ENCODE data around the gene CDK13. TPM values are rescaled to one million over a fixed set of nuclear protein-coding genes. Genes with fewer than 3 reads are reported as not detected.

Gene CDK13
- total RNA-seq, 1 donor from 2014 or later = 46.5 TPM

DNA sequence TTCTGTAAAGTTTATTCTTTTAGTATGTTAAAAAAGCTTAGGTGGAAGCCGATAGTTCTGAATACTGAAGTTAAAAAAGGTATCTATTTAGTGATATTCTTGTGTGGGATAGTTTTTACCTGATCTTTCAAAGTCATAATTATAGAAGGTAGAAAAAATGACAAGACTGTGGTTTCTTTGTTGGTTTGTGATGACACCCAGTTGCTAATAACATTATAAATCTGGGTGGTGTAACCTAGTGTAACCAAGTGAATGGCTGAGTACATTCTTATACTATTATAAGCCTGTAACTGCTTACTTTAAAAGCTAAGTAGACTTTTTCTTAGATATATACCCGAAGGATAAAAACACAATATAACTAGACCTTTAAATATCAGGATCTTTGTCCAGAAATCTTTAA, 2.3 kb downstream of the CDK13 start:
- peak overlapping the region; percentile 94 for H3K4me3 Mint-ChIP-seq

GRCh38 chr7:39952803-39953202, 2.7 kb downstream of the CDK13 start:
- H3K36me3 Mint-ChIP-seq (ENCODE audit: low read depth) = peaks cover 23% of the 10 kb centered on the region
- no peaks in the 10 kb centered on the region for H3K9me3 Mint-ChIP-seq
- DNase-seq (ENCODE audit: low spot score) = no peak
- H3K27me3 Mint-ChIP-seq (ENCODE audit: insufficient read depth) = peaks cover 4% of the 10 kb centered on the region
- peak overlapping the region; percentile 94 for H3K4me3 Mint-ChIP-seq
- H3K27ac Mint-ChIP-seq = peak overlapping the region; percentile 57
- H3K4me1 Mint-ChIP-seq (ENCODE audit: low read depth) = peaks cover 70% of the 10 kb centered on the region
- intact Hi-C loops (cut with micrococcal nuclease) = loop anchor here (2.0 to 10.0 kb wide), 3 partner anchors 26 to 1508 kb away; no protein-coding TSS in a partner anchor

More for the DNA sequence above, 2.3 kb downstream of the CDK13 start:
- Mint-ChIP-seq H3K36me3 (ENCODE audit: low read depth) (peaks cover 23% of the 10 kb centered on the region), H3K9me3 (no peaks in the 10 kb centered on the region), H3K27ac (peak overlapping the region; percentile 93), H3K4me1 (ENCODE audit: low read depth) (peaks cover 70% of the 10 kb centered on the region), H3K27me3 (ENCODE audit: insufficient read depth) (peaks cover 4% of the 10 kb centered on the region)
- intact Hi-C loops (cut with micrococcal nuclease) = loop anchor here (2.0 to 10.0 kb wide), 3 partner anchors 26 to 1508 kb away; no protein-coding TSS in a partner anchor
- no peak for DNase-seq (ENCODE audit: low spot score)

- Mint-ChIP-seq H3K27ac (no peak overlapping the region), H3K4me3 (peak overlapping the region; percentile 27), H3K27me3 (ENCODE audit: insufficient read depth) (no peaks in the 10 kb centered on the region), H3K9me3 (no peaks in the 10 kb centered on the region), H3K36me3 (ENCODE audit: low read depth) (peaks cover 23% of the 10 kb centered on the region), H3K4me1 (ENCODE audit: low read depth) (peaks cover 62% of the 10 kb centered on the region)
- intact Hi-C loops (cut with micrococcal nuclease) = loop anchor here (10.0 kb wide), 1 partner anchor 1510 kb away; no protein-coding TSS in a partner anchor
- DNase-seq (ENCODE audit: low spot score) = no peak
These were observed 4.6 kb downstream of the CDK13 start for GRCh38 chr7:39954694-39955093.

DNA sequence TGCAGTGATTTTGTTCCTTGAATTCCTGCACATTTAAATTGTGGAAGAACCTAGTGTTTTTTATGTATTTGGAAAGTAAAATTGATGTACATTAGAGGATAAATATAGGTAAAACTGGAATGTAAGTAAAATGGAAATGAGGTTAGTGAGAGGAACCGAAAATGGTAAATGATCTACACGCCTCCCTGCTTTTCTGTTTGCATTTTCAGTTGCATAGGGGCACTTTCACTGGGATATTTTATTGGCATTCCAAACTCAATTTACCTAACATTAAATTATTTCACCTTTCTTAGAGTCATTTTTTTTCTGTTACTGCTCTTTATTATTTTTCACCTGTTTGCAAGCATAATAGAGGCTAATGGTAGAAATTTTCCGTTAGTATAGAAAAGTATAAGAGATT, 8.0 kb downstream of the CDK13 start:
- intact Hi-C loops (cut with micrococcal nuclease) = loop anchor here (10.0 kb wide), 1 partner anchor 1513 kb away; no protein-coding TSS in a partner anchor
- DNase-seq (ENCODE audit: low spot score) = no peak
- Mint-ChIP-seq H3K27ac (no peak overlapping the region), H3K36me3 (ENCODE audit: low read depth) (peaks cover 22% of the 10 kb centered on the region), H3K4me3 (no peak overlapping the region), H3K9me3 (peaks cover 10% of the 10 kb centered on the region), H3K4me1 (ENCODE audit: low read depth) (peaks cover 49% of the 10 kb centered on the region), H3K27me3 (ENCODE audit: insufficient read depth) (no peaks in the 10 kb centered on the region)

DNA sequence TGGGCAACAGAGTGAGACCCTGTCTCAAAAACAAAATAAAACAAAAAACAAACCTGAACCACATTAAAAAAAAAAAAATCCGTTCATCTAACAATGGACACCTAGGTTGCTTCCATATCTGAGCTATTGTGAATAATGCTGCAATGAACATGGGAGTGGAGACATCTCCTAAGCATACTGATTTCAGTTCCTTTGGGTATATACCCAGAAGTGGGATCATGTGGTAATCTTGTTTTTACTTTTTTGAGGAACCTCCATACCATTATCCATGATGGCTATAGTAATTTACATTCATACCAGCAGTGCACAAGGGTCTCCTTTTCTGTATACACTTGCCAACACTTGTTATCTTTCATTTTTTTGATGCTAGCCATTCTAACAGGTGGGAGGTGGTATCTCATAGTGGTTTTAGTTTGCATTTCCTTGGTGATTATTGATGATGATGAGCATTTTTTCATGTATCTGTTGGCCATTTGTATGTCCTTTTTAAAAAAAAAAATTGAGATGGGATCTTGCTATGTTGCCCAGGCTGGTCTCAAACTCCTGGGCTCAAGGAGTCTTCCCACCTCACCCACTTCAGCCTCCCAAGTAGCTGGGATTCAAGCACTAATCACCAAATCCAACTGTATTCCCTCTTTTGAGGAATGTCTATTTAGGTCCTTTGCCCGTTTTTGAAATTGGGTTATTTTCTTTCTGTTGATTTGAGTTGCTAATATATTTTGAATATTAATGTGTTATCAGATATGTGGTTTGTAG, 17.5 kb downstream of the CDK13 start:
- intact Hi-C loops (cut with micrococcal nuclease) = no loop called here
- Mint-ChIP-seq H3K36me3 (ENCODE audit: low read depth) (peaks cover 10% of the 10 kb centered on the region), H3K4me1 (ENCODE audit: low read depth) (peaks cover 30% of the 10 kb centered on the region), H3K9me3 (peaks cover under 1% of the 10 kb centered on the region), H3K27ac (no peak overlapping the region), H3K4me3 (no peak overlapping the region), H3K27me3 (ENCODE audit: insufficient read depth) (no peaks in the 10 kb centered on the region)
- DNase-seq (ENCODE audit: low spot score) = no peak

- no peaks in the 10 kb centered on the region for H3K27me3 Mint-ChIP-seq (ENCODE audit: insufficient read depth)
- H3K36me3 Mint-ChIP-seq (ENCODE audit: low read depth) = peaks cover 9% of the 10 kb centered on the region
- H3K27ac Mint-ChIP-seq = no peak overlapping the region
- H3K4me3 Mint-ChIP-seq = no peak overlapping the region
- H3K9me3 Mint-ChIP-seq = no peaks in the 10 kb centered on the region
- peaks cover 27% of the 10 kb centered on the region for H3K4me1 Mint-ChIP-seq (ENCODE audit: low read depth)
- intact Hi-C loops (cut with micrococcal nuclease) = no loop called here
- DNase-seq (ENCODE audit: low spot score) = no peak
These were observed 19.4 kb downstream of the CDK13 start for GRCh38 chr7:39969431-39969830.

DNA sequence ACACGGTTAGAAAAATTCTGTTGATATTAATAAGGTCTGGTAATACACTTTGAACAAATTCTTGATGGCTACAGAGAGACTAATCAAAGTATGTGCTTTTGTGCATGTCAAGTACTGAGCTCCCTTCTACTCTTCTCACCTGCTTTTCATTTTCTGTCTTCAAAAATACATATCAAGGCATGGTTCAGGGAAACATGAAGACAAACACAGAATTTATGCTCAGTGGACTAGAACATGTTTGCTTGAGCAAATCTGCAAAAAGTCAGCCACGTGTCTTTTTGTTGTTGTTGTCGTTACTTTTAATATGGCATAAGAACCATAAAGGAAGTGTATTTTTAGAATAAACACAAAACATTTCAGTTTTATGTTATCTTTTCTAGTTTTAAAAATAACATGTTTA, 21.9 kb downstream of the CDK13 start:
- Mint-ChIP-seq H3K4me3 (no peak overlapping the region), H3K36me3 (ENCODE audit: low read depth) (peaks cover 3% of the 10 kb centered on the region), H3K27ac (no peak overlapping the region), H3K4me1 (ENCODE audit: low read depth) (peaks cover 15% of the 10 kb centered on the region), H3K9me3 (no peaks in the 10 kb centered on the region), H3K27me3 (ENCODE audit: insufficient read depth) (no peaks in the 10 kb centered on the region)
- intact Hi-C loops (cut with micrococcal nuclease) = no loop called here
- DNase-seq (ENCODE audit: low spot score) = no peak

GRCh38 chr7:39973801-39974200, 23.7 kb downstream of the CDK13 start:
- intact Hi-C loops (cut with micrococcal nuclease) = no loop called here
- DNase-seq (ENCODE audit: low spot score) = no peak
- Mint-ChIP-seq H3K27ac (no peak overlapping the region), H3K4me3 (no peak overlapping the region), H3K27me3 (ENCODE audit: insufficient read depth) (no peaks in the 10 kb centered on the region), H3K36me3 (ENCODE audit: low read depth) (peaks cover 3% of the 10 kb centered on the region), H3K9me3 (no peaks in the 10 kb centered on the region), H3K4me1 (ENCODE audit: low read depth) (peaks cover 15% of the 10 kb centered on the region)

DNA sequence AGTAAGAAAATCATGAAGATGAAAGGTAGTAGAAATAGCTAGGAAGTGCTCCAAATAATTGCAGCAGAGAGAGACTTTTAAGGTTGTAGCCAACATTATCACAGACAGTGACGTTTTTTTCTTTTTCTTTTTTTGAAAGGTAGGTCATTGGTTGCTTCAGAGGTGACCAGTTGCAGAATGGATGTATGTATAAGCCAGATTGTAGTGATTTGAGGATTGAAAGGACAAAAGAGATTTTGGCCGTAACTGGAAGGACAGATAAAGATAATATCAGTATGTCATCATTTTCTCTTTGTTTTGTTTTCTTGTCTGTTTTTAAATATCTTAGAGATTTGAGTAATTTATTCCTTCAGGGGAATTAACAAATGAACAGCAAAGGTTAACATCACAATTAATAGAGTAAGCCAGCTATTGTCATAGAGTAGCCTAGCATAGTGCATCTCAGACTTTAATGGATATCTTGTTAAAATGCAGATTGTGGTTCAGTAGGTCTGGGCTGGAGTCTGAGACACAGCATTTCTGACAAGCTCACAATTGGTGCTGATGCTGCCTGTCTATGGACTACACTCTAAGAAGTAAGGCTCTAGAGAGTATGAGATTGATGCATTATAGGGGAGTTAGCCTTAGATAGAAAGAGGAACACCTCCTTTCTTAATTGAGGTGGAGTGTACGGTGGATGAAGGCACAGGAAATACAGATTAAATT, 28.3 kb downstream of the CDK13 start:
- intact Hi-C loops (cut with micrococcal nuclease) = loop anchor here (2.0 kb wide), 1 partner anchor 26 kb away; no protein-coding TSS in a partner anchor
- Mint-ChIP-seq H3K27ac (no peak overlapping the region), H3K4me1 (ENCODE audit: low read depth) (peaks cover 4% of the 10 kb centered on the region), H3K27me3 (ENCODE audit: insufficient read depth) (no peaks in the 10 kb centered on the region), H3K4me3 (no peak overlapping the region), H3K9me3 (no peaks in the 10 kb centered on the region), H3K36me3 (ENCODE audit: low read depth) (peaks cover under 1% of the 10 kb centered on the region)
- no peak for DNase-seq (ENCODE audit: low spot score)

DNA sequence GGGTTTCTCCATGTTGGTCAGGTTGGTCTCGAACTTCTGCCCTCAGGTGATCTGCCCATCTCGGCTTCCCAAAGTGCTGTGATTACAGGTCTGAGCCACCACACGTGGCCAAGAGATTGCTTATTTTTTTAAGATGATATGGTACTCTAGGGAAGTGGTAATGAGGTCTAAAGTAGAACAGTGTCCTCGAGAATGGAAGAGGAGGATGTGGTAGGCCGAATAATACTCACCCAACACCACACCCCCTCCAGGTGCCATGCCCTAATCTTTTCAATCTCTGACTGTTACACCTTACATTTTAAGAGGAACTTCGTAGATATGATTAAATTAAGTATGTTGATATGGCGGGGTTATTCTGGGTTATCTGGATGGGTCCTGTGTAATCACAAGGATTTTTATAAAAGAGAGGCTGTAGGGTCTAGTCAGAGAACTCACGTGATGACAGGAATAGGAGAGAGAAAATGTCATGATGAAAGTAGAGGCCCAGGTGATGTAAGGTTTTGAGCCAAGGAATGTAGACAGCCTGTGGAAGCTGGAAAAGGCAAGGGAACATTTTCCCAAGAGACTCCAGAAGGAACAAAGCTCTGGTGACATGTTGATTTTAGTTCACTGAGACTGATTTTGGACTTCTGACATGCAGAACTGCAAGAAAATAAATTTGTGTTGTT, 29.5 kb downstream of the CDK13 start:
- Mint-ChIP-seq H3K36me3 (ENCODE audit: low read depth) (peaks cover 2% of the 10 kb centered on the region), H3K4me1 (ENCODE audit: low read depth) (peaks cover 4% of the 10 kb centered on the region), H3K27me3 (ENCODE audit: insufficient read depth) (no peaks in the 10 kb centered on the region), H3K27ac (no peak overlapping the region), H3K9me3 (no peaks in the 10 kb centered on the region), H3K4me3 (no peak overlapping the region)
- DNase-seq (ENCODE audit: low spot score) = no peak
- intact Hi-C loops (cut with micrococcal nuclease) = loop anchor here (2.0 kb wide), 1 partner anchor 27 kb away; no protein-coding TSS in a partner anchor

- Mint-ChIP-seq H3K4me1 (ENCODE audit: low read depth) (peaks cover 30% of the 10 kb centered on the region), H3K27ac (no peak overlapping the region), H3K4me3 (no peak overlapping the region), H3K9me3 (no peaks in the 10 kb centered on the region), H3K27me3 (ENCODE audit: insufficient read depth) (no peaks in the 10 kb centered on the region), H3K36me3 (ENCODE audit: low read depth) (peaks cover 19% of the 10 kb centered on the region)
- intact Hi-C loops (cut with micrococcal nuclease) = loop anchor here (5.0 kb wide), 1 partner anchor 88 kb away; no protein-coding TSS in a partner anchor
- no peak for DNase-seq (ENCODE audit: low spot score)
These were observed 35.4 kb downstream of the CDK13 start for GRCh38 chr7:39985398-39985918.

DNA sequence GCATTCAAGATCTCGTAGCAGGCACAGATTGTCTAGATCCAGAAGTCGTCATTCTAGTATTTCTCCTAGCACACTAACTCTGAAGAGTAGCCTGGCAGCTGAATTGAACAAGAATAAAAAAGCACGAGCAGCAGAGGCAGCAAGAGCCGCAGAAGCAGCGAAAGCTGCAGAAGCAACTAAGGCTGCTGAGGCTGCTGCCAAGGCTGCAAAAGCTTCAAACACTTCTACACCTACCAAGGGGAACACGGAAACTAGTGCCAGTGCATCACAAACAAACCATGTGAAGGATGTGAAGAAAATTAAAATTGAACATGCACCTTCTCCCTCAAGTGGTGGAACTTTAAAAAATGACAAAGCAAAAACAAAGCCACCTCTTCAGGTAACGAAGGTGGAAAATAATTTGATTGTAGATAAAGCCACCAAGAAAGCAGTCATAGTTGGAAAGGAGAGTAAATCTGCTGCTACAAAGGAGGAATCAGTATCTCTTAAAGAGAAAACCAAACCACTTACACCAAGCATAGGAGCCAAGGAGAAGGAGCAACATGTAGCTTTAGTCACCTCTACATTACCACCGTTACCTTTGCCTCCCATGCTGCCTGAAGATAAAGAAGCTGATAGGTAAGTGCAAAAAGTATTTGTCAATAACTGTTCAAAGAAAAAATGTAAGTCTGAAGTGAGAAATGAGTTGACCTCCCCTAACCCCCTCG, 37.7 kb downstream of the CDK13 start:
- Mint-ChIP-seq H3K4me3 (no peak overlapping the region), H3K36me3 (ENCODE audit: low read depth) (peaks cover 19% of the 10 kb centered on the region), H3K27ac (peak overlapping the region; percentile 30), H3K4me1 (ENCODE audit: low read depth) (peaks cover 30% of the 10 kb centered on the region), H3K27me3 (ENCODE audit: insufficient read depth) (no peaks in the 10 kb centered on the region), H3K9me3 (no peaks in the 10 kb centered on the region)
- intact Hi-C loops (cut with micrococcal nuclease) = loop anchor here (2.0 to 5.0 kb wide), 2 partner anchors 35 to 90 kb away; no protein-coding TSS in a partner anchor
- DNase-seq (ENCODE audit: low spot score) = no peak

Measured in activated T-helper 1 cell treated with anti-CD3 and anti-CD28 coated beads, Interleukin-12 subunit alpha, Interleukin-12 subunit beta, Interleukin-2, Interleukin-4 antibody, amounts not matched to agents 30 ng/mL and 10 ng/mL and 1 ng/mL, durations not matched to agents 14 hours and 24 hours and 36 hours (primary cell).